CD14-positive monocyte (primary cell): ENCODE data around the gene TMED10. TPM values are rescaled to one million over a fixed set of nuclear protein-coding genes. Genes with fewer than 3 reads are reported as not detected.

Experiments used
- DNase-seq, 3 donors: peaks; one replicate each; pipeline ENCODE4 v3.0.0-alpha.2; 2011 to 2022
- H2AFZ ChIP-seq: 2 replicates; pipeline ENCODE4 v1.6.0; 2012; ENCODE audit warnings: mild to moderate bottlenecking, low read depth, low read length, inconsistent platforms; ENCODE audit not compliant: insufficient read depth, poor library complexity, severe bottlenecking
- H3K27ac ChIP-seq, 2 donors: 1 replicate in 1 of 2; 2 replicates in 1 of 2; pipeline ENCODE4 v1.5.1; 2012 to 2013; ENCODE audit warnings: low read length in 2 of 2, control low read depth in 1 of 2, inconsistent platforms in 1 of 2, low read depth in 1 of 2, mild to moderate bottlenecking in 1 of 2
- H3K27me3 ChIP-seq, 2 donors: one replicate each; pipeline versions ENCODE4 v1.6.0 to v1.6.1; 2011 to 2013; ENCODE audit warnings: low read length in 2 of 2; ENCODE audit not compliant: control insufficient read depth in 2 of 2, insufficient read depth in 2 of 2
- H3K36me3 ChIP-seq, 2 donors: replicated peaks in 1 of 2; 1 replicate in 1 of 2; 2 replicates in 1 of 2; pipeline versions ENCODE4 v1.5.1 to v1.6.1; 2012 to 2013; ENCODE audit warnings: low read length in 2 of 2, control low read depth in 1 of 2, inconsistent platforms in 1 of 2, mild to moderate bottlenecking in 1 of 2; ENCODE audit not compliant: insufficient read depth in 2 of 2, control insufficient read depth in 1 of 2
- H3K4me1 ChIP-seq, 2 donors: 1 replicate in 1 of 2; 2 replicates in 1 of 2; pipeline versions ENCODE4 v1.5.1 to v1.6.1; 2012 to 2013; ENCODE audit warnings: low read length in 2 of 2, control low read depth in 1 of 2, inconsistent platforms in 1 of 2, mild to moderate bottlenecking in 1 of 2, moderate library complexity in 1 of 2; ENCODE audit not compliant: insufficient read depth in 2 of 2, control insufficient read depth in 1 of 2
- H3K4me2 ChIP-seq: replicated peaks from 2 replicates; pipeline ENCODE3; 2012; ENCODE audit warnings: low read length, moderate library complexity, mild to moderate bottlenecking; ENCODE audit not compliant: poor library complexity, severe bottlenecking; ENCODE audit errors: extremely low read depth
- H3K4me3 ChIP-seq, 3 experiments: fragments of 200-600 bp in 1 of 3; sonication (generic) in 1 of 3; replicated peaks in 1 of 3; 1 replicate in 2 of 3; 2 replicates in 1 of 3; pipeline ENCODE4 v1.5.1; 2011 to 2013; ENCODE audit warnings: low read length in 3 of 3, mild to moderate bottlenecking in 3 of 3, control low read depth in 2 of 3, low read depth in 2 of 3, inconsistent platforms in 1 of 3, moderate library complexity in 1 of 3
- H3K79me2 ChIP-seq: 2 replicates; pipeline ENCODE4 v1.6.0; 2012; ENCODE audit warnings: mild to moderate bottlenecking, control low read depth, inconsistent platforms, low read length, moderate library complexity; ENCODE audit not compliant: insufficient read depth
- H3K9ac ChIP-seq: 2 replicates; pipeline ENCODE4 v1.6.0; 2017; ENCODE audit warnings: low read length, mild to moderate bottlenecking; ENCODE audit not compliant: insufficient read depth, poor library complexity, severe bottlenecking
- H3K9me3 ChIP-seq, 2 donors: replicated peaks in 1 of 2; 1 replicate in 1 of 2; 2 replicates in 1 of 2; pipeline versions ENCODE4 v1.5.1 to v1.6.1; 2012 to 2013; ENCODE audit warnings: low read length in 2 of 2, control low read depth in 1 of 2; ENCODE audit not compliant: control insufficient read depth in 1 of 2, insufficient read depth in 1 of 2
- H4K20me1 ChIP-seq: 2 replicates; pipeline ENCODE4 v1.6.0; 2012; ENCODE audit warnings: mild to moderate bottlenecking, low read length, control low read depth, moderate library complexity; ENCODE audit not compliant: insufficient read depth
- H3K27ac Mint-ChIP-seq, 7 donors: one replicate each; pipeline ENCODE4 v1.8.0; 2020; ENCODE audit warnings: mild to moderate bottlenecking in 7 of 7, mixed read lengths in 7 of 7, moderate library complexity in 6 of 7, inconsistent platforms in 2 of 7
- H3K27me3 Mint-ChIP-seq, 3 donors: one replicate each; pipeline ENCODE4 v1.8.0; 2021 to 2022; ENCODE audit warnings: low read depth in 3 of 3, mild to moderate bottlenecking in 3 of 3, mixed read lengths in 3 of 3, moderate library complexity in 3 of 3, inconsistent platforms in 1 of 3
- H3K36me3 Mint-ChIP-seq, 2 donors: one replicate each; pipeline ENCODE4 v1.8.0; 2020; ENCODE audit warnings: mixed read lengths in 2 of 2, inconsistent platforms in 1 of 2, mild to moderate bottlenecking in 1 of 2
- H3K4me1 Mint-ChIP-seq: one replicate; pipeline ENCODE4 v1.8.0; 2020; ENCODE audit warnings: mild to moderate bottlenecking, mixed read lengths
- H3K4me3 Mint-ChIP-seq, 2 donors: one replicate each; pipeline ENCODE4 v1.8.0; 2020; ENCODE audit warnings: mild to moderate bottlenecking in 2 of 2, mixed read lengths in 2 of 2, moderate library complexity in 1 of 2
- H3K9me3 Mint-ChIP-seq, 7 donors: one replicate each; pipeline ENCODE4 v1.8.0; 2020 to 2022; ENCODE audit warnings: mixed read lengths in 7 of 7, mild to moderate bottlenecking in 6 of 7, moderate library complexity in 6 of 7, inconsistent platforms in 2 of 7
- WGBS: methylation state at CpG from one replicate; pipeline ENCODE4 v1.1.5; 2013; ENCODE audit warnings: missing lambda C conversion rate; ENCODE audit not compliant: insufficient coverage; 5-methylcytosine and 5-hydroxymethylcytosine counted together
- intact Hi-C, 2 donors: fragments of 100-400 bp; cut with micrococcal nuclease; formaldehyde crosslinking; loops; one replicate each; pipeline versions ENCODE4 v1.15.0 to v1.15.1; 2023
- polyA plus RNA-seq, 3 donors: library from polyadenylated mRNA; depleted of rRNA in 1 of 3; unstranded in 2 of 3; stranded (reverse) in 1 of 3; fragments of 300-500 nt in 2 of 3; fragments of >200 nt in 1 of 3; fragmentation: Illumina TruSeq in 2 of 3; gene quantifications; 1 replicate in 2 of 3; 2 replicates in 1 of 3; pipeline ENCODE4 v1.2.3, GENCODE V29; 2012 to 2021
- small RNA-seq: library from RNA; depleted of rRNA; stranded (forward); fragments of <200 nt; gene quantifications from one replicate; pipeline ENCODE3, GENCODE V24; 2012; ENCODE audit warnings: low read depth; ENCODE audit not compliant: insufficient read length
- TF ChIP-seq, protein P1 (sequence below): fragments of 200-600 bp; IDR thresholded peaks from one replicate; pipeline ENCODE4 v1.8.0; 2022; ENCODE audit warnings: antibody characterized with exemption, mild to moderate bottlenecking

Gene TMED10
- polyA plus RNA-seq, 3 donors, result 98.5 to 243 (median 233) TPM

- H3K27me3 ChIP-seq, result no peaks in the 10 kb centered on the region
- no peak overlapping the region for H3K27ac Mint-ChIP-seq
Observed at GRCh38 chr14:75083271-75083670, 93.1 kb downstream of the TMED10 start.

DNA sequence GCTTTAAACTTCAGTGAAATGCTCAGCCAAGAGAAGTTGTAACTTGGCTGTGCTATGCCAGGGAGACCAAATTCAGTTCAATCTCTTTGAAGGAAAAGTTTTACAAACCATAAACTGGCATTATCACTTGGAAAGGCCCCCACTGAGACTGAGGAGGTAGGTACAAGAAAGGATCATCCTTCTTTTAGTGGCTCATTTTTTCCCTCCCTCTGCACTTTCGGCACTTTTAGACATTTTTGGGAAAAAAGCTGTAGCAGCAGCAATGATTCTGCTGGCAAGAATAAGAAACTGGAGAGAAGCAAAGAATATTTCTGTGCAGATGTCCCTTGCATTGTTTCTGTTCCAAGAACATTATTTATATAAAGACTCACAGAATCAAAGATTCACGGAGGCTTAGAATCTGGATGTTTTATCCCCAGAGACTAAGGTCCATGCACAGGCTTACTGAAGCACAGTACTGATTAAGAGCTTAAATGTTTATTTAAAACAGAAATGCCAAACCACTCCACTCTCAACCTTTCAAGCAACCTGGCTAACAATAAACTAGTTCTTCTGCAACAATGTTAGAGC is 94.7 kb downstream of the TMED10 start:
- DNase-seq, result no peak
- TF ChIP-seq, protein P1, sequence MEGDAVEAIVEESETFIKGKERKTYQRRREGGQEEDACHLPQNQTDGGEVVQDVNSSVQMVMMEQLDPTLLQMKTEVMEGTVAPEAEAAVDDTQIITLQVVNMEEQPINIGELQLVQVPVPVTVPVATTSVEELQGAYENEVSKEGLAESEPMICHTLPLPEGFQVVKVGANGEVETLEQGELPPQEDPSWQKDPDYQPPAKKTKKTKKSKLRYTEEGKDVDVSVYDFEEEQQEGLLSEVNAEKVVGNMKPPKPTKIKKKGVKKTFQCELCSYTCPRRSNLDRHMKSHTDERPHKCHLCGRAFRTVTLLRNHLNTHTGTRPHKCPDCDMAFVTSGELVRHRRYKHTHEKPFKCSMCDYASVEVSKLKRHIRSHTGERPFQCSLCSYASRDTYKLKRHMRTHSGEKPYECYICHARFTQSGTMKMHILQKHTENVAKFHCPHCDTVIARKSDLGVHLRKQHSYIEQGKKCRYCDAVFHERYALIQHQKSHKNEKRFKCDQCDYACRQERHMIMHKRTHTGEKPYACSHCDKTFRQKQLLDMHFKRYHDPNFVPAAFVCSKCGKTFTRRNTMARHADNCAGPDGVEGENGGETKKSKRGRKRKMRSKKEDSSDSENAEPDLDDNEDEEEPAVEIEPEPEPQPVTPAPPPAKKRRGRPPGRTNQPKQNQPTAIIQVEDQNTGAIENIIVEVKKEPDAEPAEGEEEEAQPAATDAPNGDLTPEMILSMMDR, result no peak
- no peak overlapping the region for H3K27ac ChIP-seq
- no peaks in the 10 kb centered on the region for H3K9me3 ChIP-seq
- Mint-ChIP-seq H3K9me3 (no peaks in the 10 kb centered on the region), H3K4me3 (no peak overlapping the region), H3K27me3 (no peaks in the 10 kb centered on the region), H3K36me3 (peaks cover 53 to 69% of the 10 kb centered on the region in 2 donors), H3K27ac (no peak overlapping the region), H3K4me1 (no peaks in the 10 kb centered on the region)
- H3K36me3 ChIP-seq, result peaks cover 56 to 68% of the 10 kb centered on the region in 2 donors
- intact Hi-C loops, result loop anchor here in 1 of 2 donors (10.0 kb wide), 1 partner anchor 217 kb away; no protein-coding TSS in a partner anchor
- H3K27me3 ChIP-seq, result no peaks in the 10 kb centered on the region
- H3K4me2 ChIP-seq, result no peak overlapping the region
- H3K9ac ChIP-seq, result no peak overlapping the region
- no peaks in the 10 kb centered on the region for H3K79me2 ChIP-seq
- no CpG with 5 or more reads among the region's 2 CpGs for WGBS
- no peaks in the 10 kb centered on the region for H4K20me1 ChIP-seq
- H3K4me3 ChIP-seq, result no peak overlapping the region
- no peak overlapping the region for H2AFZ ChIP-seq
- no peaks in the 10 kb centered on the region for H3K4me1 ChIP-seq

More at GRCh38 chr14:75083271-75083670, 93.1 kb downstream of the TMED10 start:
- Histone ChIP-seq H3K27ac (no peak overlapping the region), H2AFZ (no peak overlapping the region), H3K79me2 (no peaks in the 10 kb centered on the region), H3K4me2 (no peak overlapping the region), H3K9me3 (no peaks in the 10 kb centered on the region), H3K36me3 (peaks cover 69 to 78% of the 10 kb centered on the region in 2 donors), H3K9ac (no peak overlapping the region), H3K4me1 (no peaks in the 10 kb centered on the region), H3K4me3 (no peak overlapping the region), H4K20me1 (peaks cover under 1% of the 10 kb centered on the region)
- TF ChIP-seq, protein P1, result no peak
- Mint-ChIP-seq H3K36me3 (peaks cover 65 to 80% of the 10 kb centered on the region in 2 donors), H3K4me3 (no peak overlapping the region), H3K4me1 (no peaks in the 10 kb centered on the region), H3K9me3 (no peaks in the 10 kb centered on the region), H3K27me3 (no peaks in the 10 kb centered on the region)
- no peak for DNase-seq
- intact Hi-C loops, result loop anchor here in 1 of 2 donors (10.0 kb wide), 1 partner anchor 218 kb away; no protein-coding TSS in a partner anchor
- no CpG with 5 or more reads among the region's 1 CpG for WGBS

Small RNA genes within 50 kb of the gene (small RNA-seq; reads per million reads assigned to genes)
- gene HIF1AP1 (not detected), gene RNU4ATAC14P (1.2 reads per million)

Other genes with a start within 250 kb of the TMED10 start
- gene PGF, start 221.0 kb downstream of the TMED10 start, polyA plus RNA-seq, result under 1 TPM in 1 of 3 donors, not detected in 2; 0.03 TPM
- 10 to 100 TPM; 20.8 to 26.3 (median 23.9) TPM for gene EIF2B2, start 173.7 kb downstream of the TMED10 start, polyA plus RNA-seq
- 1 to 10 TPM; 3.4 to 6.3 (median 5.1) TPM for gene MLH3, start 125.1 kb downstream of the TMED10 start, polyA plus RNA-seq
- 10 to 100 TPM in 1 of 3 donors, 1 to 10 TPM in 2; 2.8 to 11.8 (median 4.3) TPM for gene ACYP1, start 112.6 kb downstream of the TMED10 start, polyA plus RNA-seq
- gene ZC2HC1C, start 107.0 kb downstream of the TMED10 start, polyA plus RNA-seq, result under 1 TPM in 1 of 3 donors, not detected in 2; 0.08 TPM
- 10 to 100 TPM in 2 of 3 donors, 1 to 10 TPM in 1; 8.9 to 27.8 (median 10.1) TPM for gene NEK9, start 49.6 kb downstream of the TMED10 start, polyA plus RNA-seq
- gene FOS, start 102.2 kb upstream of the TMED10 start, polyA plus RNA-seq, result 1,000 to 10,000 TPM; 4,403 to 5,159 (median 4,841) TPM